ENCODE results near the gene FRMD3. TPM values are rescaled to one million over a fixed set of nuclear protein-coding genes. Genes with fewer than 3 reads are reported as not detected.

FRMD3 gene
- total RNA-seq (1 to 10 TPM; 1.0 to 3.7 TPM), polyA plus RNA-seq (ENCODE audit: insufficient read length in 6 of 6) (1 to 10 TPM; 1.4 to 3.0 (median 2.3) TPM)
- long read RNA-seq, donor 1, result 0 reads
- long read RNA-seq, donor 2, result 0 reads
- long read RNA-seq, donor 3, result 0 reads
- long read RNA-seq, donor 4, full-length matches to known transcripts, result 3 of 3 reads
- long read RNA-seq, donor 4, partial matches to known transcripts, result 0 of 3 reads
- long read RNA-seq, donor 4, other reads (novel, unspliced or antisense), result 0 of 3 reads
- long read RNA-seq, donor 5, full-length matches to known transcripts, result 1 of 1 reads
- long read RNA-seq, donor 5, partial matches to known transcripts, result 0 of 1 reads
- long read RNA-seq, donor 5, other reads (novel, unspliced or antisense), result 0 of 1 reads
- long read RNA-seq, donor 6, full-length matches to known transcripts, result 2 of 2 reads
- long read RNA-seq, donor 6, partial matches to known transcripts, result 0 of 2 reads
- long read RNA-seq, donor 6, other reads (novel, unspliced or antisense), result 0 of 2 reads
- long read RNA-seq, donor 7, full-length matches to known transcripts, result 1 of 1 reads
- long read RNA-seq, donor 7, partial matches to known transcripts, result 0 of 1 reads
- long read RNA-seq, donor 7, other reads (novel, unspliced or antisense), result 0 of 1 reads
- long read RNA-seq, donor 8, result 0 reads
- long read RNA-seq, donor 9, result 0 reads
- long read RNA-seq, donor 10, partial matches to known transcripts, result 0 of 1 reads
- long read RNA-seq, donor 10, other reads (novel, unspliced or antisense), result 1 of 1 reads
- long read RNA-seq, donor 11, full-length matches to known transcripts, result 4 of 4 reads
- long read RNA-seq, donor 11, partial matches to known transcripts, result 0 of 4 reads
- long read RNA-seq, donor 11, other reads (novel, unspliced or antisense), result 0 of 4 reads
- long read RNA-seq, donor 12, full-length matches to known transcripts, result 1 of 1 reads
- long read RNA-seq, donor 12, partial matches to known transcripts, result 0 of 1 reads
- long read RNA-seq, donor 12, other reads (novel, unspliced or antisense), result 0 of 1 reads

DNA sequence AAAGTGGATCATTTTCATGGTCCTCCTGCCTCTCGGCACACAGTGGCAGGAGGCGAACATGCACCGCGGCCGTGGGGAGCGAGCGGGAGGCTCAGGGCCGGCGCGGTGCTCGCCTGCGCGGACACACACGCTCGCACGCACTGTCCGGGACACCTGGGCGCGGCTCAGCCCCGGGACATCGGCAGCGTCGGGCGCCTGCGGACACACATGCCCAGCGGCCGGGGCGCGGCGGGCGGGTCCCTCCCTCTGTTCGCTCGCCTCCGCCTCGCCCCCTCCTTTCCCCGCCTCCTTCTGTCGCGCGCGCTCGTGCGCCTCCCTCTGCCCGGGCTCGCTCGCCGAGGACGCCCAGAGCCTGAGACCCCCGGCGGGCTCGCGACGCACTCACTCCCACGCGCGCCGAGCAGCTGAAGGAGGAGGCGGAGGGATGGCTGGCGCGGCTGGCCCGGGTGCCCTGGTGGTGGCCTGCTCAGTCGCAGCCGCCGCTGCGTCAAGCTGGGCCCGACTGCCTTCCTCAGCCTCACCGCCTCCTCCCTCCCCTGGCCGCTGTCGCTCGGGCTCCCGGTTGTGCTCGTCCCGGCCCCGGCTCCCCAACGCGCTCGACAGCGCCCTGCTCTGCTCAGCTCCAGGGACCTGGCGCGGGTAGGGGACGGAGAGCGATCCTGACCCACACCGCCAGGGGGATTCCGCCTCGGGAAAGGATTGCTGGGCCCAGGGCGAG lies at the start of gene FRMD3:
FRMD3 (minus strand) TSS at position 230 of the 718 bp plus-strand sequence; CDS start at position 60, 170 bp downstream.
- ATAC-seq (peak; percentile 97), DNase-seq (peak; percentile 60 to 94 (median 77))
- Histone ChIP-seq H3K9me3 (no peaks in the 10 kb centered on the region), H3K27me3 (peaks cover 10 to 26% of the 10 kb centered on the region in 2 donors), H3K27ac (peak within 1 kb of the TSS; percentile 20 to 45), H3K36me3 (no peaks in the 10 kb centered on the region), H3K4me1 (peaks cover 9 to 23% of the 10 kb centered on the region in 2 donors), H3K4me3 (peak within 1 kb of the TSS; percentile 47 to 60)
- TF ChIP-seq, protein P1, sequence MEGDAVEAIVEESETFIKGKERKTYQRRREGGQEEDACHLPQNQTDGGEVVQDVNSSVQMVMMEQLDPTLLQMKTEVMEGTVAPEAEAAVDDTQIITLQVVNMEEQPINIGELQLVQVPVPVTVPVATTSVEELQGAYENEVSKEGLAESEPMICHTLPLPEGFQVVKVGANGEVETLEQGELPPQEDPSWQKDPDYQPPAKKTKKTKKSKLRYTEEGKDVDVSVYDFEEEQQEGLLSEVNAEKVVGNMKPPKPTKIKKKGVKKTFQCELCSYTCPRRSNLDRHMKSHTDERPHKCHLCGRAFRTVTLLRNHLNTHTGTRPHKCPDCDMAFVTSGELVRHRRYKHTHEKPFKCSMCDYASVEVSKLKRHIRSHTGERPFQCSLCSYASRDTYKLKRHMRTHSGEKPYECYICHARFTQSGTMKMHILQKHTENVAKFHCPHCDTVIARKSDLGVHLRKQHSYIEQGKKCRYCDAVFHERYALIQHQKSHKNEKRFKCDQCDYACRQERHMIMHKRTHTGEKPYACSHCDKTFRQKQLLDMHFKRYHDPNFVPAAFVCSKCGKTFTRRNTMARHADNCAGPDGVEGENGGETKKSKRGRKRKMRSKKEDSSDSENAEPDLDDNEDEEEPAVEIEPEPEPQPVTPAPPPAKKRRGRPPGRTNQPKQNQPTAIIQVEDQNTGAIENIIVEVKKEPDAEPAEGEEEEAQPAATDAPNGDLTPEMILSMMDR (IDR thresholded peaks at IDR 0.05), result peak; percentile 65 to 72
- intact Hi-C loops (cut with DNase I), result no loop called here

DNA sequence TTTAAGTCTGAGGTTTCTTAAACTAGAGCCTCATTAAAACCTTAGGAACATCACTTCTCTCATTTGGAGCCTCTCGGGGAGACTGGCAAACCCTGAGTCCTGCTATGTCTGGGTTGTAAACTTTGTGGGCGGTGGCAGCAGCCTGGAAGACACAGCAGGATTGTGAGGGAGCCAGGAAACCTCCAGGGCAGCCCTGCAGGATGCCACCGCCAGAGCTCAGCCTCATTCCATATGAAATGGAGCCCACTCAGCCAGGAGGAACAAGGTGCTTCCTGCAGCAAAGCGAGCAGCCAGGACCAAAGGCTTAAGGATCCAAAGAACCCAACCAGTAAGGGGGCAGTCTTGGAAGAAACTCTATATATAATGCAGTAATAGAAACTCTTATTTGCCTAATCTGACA lies 46.8 kb upstream of the FRMD3 start:
- ATAC-seq, result no peak

DNA sequence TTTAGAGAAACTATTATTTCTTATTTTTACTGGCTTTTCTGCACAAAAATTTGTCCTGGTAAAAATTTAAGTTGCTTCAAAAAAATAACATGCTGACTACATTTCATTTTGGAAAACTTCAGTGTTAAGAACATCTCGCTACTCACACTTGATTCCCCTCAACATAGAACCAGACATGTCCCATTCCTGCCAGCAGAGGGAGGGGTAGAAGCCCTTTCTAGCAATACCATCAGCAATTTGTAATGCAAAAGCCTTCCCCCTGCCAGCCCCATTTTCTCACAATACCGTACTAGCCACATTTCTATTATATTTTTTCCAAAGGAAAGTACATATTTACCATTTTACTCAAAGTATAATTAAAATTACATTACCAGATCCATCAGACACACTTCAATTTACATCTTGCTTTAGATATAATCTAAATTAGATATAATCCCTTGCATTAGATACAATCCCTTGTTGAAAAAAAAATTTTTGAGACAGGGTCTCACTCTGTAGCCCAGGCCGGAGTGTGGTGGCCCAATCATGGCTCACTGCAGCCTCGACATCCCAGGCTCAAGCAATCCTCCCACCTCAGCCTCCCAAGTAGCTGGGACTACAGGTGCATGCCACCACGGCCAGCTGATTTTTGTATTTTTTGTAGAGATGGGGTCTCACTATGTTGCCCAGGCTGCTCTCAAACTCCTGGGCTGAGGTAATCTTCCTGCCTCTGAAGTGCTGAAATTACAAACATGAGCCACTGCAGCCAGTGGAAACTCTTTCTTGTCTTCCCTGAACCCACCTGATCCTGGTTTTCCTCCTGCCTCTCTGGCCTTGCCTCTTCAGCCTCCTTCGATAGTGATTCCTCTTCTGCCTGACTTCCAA lies 45.2 kb upstream of the FRMD3 start:
- TF ChIP-seq, protein P1 (IDR thresholded peaks at IDR 0.05), result peak; percentile 57 to 84
- H3K27me3 ChIP-seq, result no peaks in the 10 kb centered on the region
- H3K9me3 ChIP-seq, result peaks cover 0 to 2% of the 10 kb centered on the region in 2 donors
- DNase-seq (peak in 2 of 4 donors; percentile 22 to 47), ATAC-seq (peak; percentile 91)
- no peaks in the 10 kb centered on the region for H3K4me1 ChIP-seq
- no peak overlapping the region for H3K4me3 ChIP-seq
- H3K27ac ChIP-seq, result no peak overlapping the region
- intact Hi-C loops (cut with DNase I), result no loop called here
- H3K36me3 ChIP-seq, result no peaks in the 10 kb centered on the region

More for the DNA sequence above, 46.8 kb upstream of the FRMD3 start:
- no peaks in the 10 kb centered on the region for H3K27me3 ChIP-seq
- no peak overlapping the region for H3K27ac ChIP-seq
- H3K9me3 ChIP-seq, result no peaks in the 10 kb centered on the region
- TF ChIP-seq, protein P1 (IDR thresholded peaks at IDR 0.05), result no peak
- no peak overlapping the region for H3K4me3 ChIP-seq
- intact Hi-C loops (cut with DNase I), result no loop called here
- DNase-seq, result no peak
- H3K4me1 ChIP-seq, result no peaks in the 10 kb centered on the region
- no peaks in the 10 kb centered on the region for H3K36me3 ChIP-seq

DNA sequence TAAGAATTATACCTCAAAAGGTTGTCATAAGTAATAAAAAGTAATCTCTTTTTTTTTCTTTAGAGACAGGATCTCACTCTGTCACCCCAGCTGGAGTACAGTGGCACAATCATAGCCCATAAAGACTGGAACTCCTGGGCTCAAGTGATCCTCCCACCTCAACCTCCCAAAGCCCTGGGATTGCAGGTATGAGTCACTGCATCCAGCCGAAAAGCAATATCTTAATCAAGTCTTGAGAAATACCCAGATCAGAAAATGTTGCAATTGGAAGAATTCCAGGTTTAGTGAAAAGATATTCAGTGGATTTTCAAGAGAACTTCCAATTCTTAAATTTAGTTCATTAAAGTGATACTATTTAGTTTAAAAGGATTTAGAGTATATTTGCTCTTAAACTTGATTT lies 43.8 kb upstream of the FRMD3 start:
- TF ChIP-seq, protein P1 (IDR thresholded peaks at IDR 0.05), result no peak
- ATAC-seq (no peak), DNase-seq (no peak)
- Histone ChIP-seq H3K4me3 (no peak overlapping the region), H3K4me1 (no peaks in the 10 kb centered on the region), H3K9me3 (peaks cover 0 to 6% of the 10 kb centered on the region in 2 donors), H3K27ac (no peak overlapping the region), H3K27me3 (no peaks in the 10 kb centered on the region), H3K36me3 (no peaks in the 10 kb centered on the region)
- intact Hi-C loops (cut with DNase I), result no loop called here

Data from left lung (tissue), 14 donors.